ENCODE data around the gene CTSS.

- TF ChIP-seq CTCF (IDR thresholded peaks at IDR 0.05; ENCODE audit: low read length) = no peak
- TF ChIP-seq EZH2 (optimal IDR thresholded peaks at IDR 0.05; ENCODE audit: low read depth, low read length) = no peak
- TF ChIP-seq EZH2phosphoT487 (IDR thresholded peaks at IDR 0.05; ENCODE audit: low read length) = no peak
Observed at GRCh38 chr1:150692720-150693119, 72.9 kb downstream of the CTSS start.

Data from MM.1S (cell line).